K562 (cell line): ENCODE results near the gene LGALS16. TPM values are rescaled to one million over a fixed set of nuclear protein-coding genes. Genes with fewer than 3 reads are reported as not detected.

Experiments
- ATAC-seq: fragments of 200-7000 bp; cut with Tn5 transposase; 3 replicates; pipeline ENCODE4 v1.9.1; 2020; ENCODE audit warnings: moderate library complexity
- BruUV-seq: library from RNA; stranded (reverse); fragments of 400-500 nt; replicated peaks from 2 replicates; lab custom pipeline; 2021; lab: Mats Ljungman, UMichigan
- CTCF ChIA-PET: fragments of 300-600 bp; formaldehyde crosslinking; extraction: SDS; loops from one replicate; lab custom pipeline; 2021; ENCODE audit warnings: low intra/inter-chr PET ratio; lab: Yijun Ruan, JAX
- POLR2A ChIA-PET: fragments of 300-600, 350-650 bp; sonication (Branson Sonifier 250); formaldehyde crosslinking; extraction: SDS; loops from one replicate; lab custom pipeline; 2021; ENCODE audit warnings: antibody characterized with exemption, inconsistent platforms; lab: Yijun Ruan, JAX
- DNase-seq, 4 experiments: peaks; one replicate each; pipeline versions ENCODE4 v3.0.0 to v3.0.0-alpha.2; 2011 to 2018; ENCODE audit warnings: low spot score in 3 of 4, mixed read lengths in 3 of 4; ENCODE audit errors: extremely low read depth in 1 of 4
- FAIRE-seq: peaks from 2 replicates; lab custom pipeline; 2011; peaks lifted over from hg19 to GRCh38; lab: Jason Lieb, UNC
- H2AFZ ChIP-seq: 2 replicates; pipeline ENCODE4 v1.6.0; 2011; ENCODE audit warnings: low read depth, low read length, control low read depth, inconsistent platforms
- H3K27ac ChIP-seq: fragments of 200-600 bp; 3 replicates; pipeline ENCODE4 v1.8.0; 2011; ENCODE audit warnings: low read depth, mild to moderate bottlenecking, control low read depth, inconsistent platforms, low read length, moderate library complexity, mixed read lengths; ENCODE audit errors: extremely low read depth
- H3K27me3 ChIP-seq, 2 experiments: fragments of 300-600 bp in 1 of 2; 2 replicates in 1 of 2; 3 replicates in 1 of 2; pipeline versions ENCODE4 v1.6.0 to v1.8.0; 2011; ENCODE audit warnings: inconsistent platforms in 2 of 2, low read length in 2 of 2, mild to moderate bottlenecking in 1 of 2, mixed read lengths in 1 of 2, moderate library complexity in 1 of 2; ENCODE audit not compliant: control insufficient read depth in 2 of 2, insufficient read depth in 2 of 2
- H3K36me3 ChIP-seq: fragments of 300-600 bp; 3 replicates; pipeline ENCODE4 v1.8.0; 2011; ENCODE audit warnings: mild to moderate bottlenecking, low read length, inconsistent platforms; ENCODE audit not compliant: control insufficient read depth, insufficient read depth
- H3K4me1 ChIP-seq, 2 experiments: fragments of 200-600 bp in 1 of 2; replicated peaks in 1 of 2; 2 replicates in 1 of 2; 3 replicates in 1 of 2; pipeline versions ENCODE4 v1.5.1 to v1.8.0; 2011; ENCODE audit warnings: inconsistent platforms in 2 of 2, low read length in 2 of 2, mild to moderate bottlenecking in 1 of 2, mixed read lengths in 1 of 2, moderate library complexity in 1 of 2; ENCODE audit not compliant: control insufficient read depth in 2 of 2, insufficient read depth in 2 of 2
- H3K4me2 ChIP-seq: 2 replicates; pipeline ENCODE4 v1.6.1; 2011; ENCODE audit warnings: low read length, control low read depth, inconsistent platforms, mixed read lengths; ENCODE audit not compliant: insufficient read depth
- H3K4me3 ChIP-seq: fragments of 200-600 bp; sonication (generic), shearing (Covaris generic); 2 replicates; pipeline ENCODE4 v1.5.1; 2016; ENCODE audit warnings: control low read depth, inconsistent platforms
- H3K79me2 ChIP-seq: fragments of 200-600 bp; 3 replicates; pipeline ENCODE4 v1.8.0; 2011; ENCODE audit warnings: low read length, inconsistent platforms; ENCODE audit not compliant: control insufficient read depth, insufficient read depth
- H3K9ac ChIP-seq, 2 experiments: 2 replicates each; pipeline versions ENCODE4 v1.6.0 to v1.6.1; 2011; ENCODE audit warnings: low read depth in 2 of 2, low read length in 2 of 2, control low read depth in 1 of 2, inconsistent platforms in 1 of 2, mild to moderate bottlenecking in 1 of 2, mixed read lengths in 1 of 2; ENCODE audit not compliant: insufficient read depth in 1 of 2
- H3K9me1 ChIP-seq: one replicate; pipeline ENCODE4 v1.6.0; 2011; ENCODE audit warnings: inconsistent platforms, mild to moderate bottlenecking, low read length, moderate library complexity; ENCODE audit not compliant: control insufficient read depth, insufficient read depth
- H3K9me3 ChIP-seq: replicated peaks from 2 replicates; pipeline ENCODE4 v1.5.1; 2011; ENCODE audit warnings: low read depth, low read length, inconsistent platforms; ENCODE audit not compliant: control insufficient read depth, insufficient read depth
- H4K20me1 ChIP-seq: replicated peaks from 2 replicates; pipeline ENCODE4 v1.6.1; 2011; ENCODE audit warnings: low read length, inconsistent platforms, mixed read lengths; ENCODE audit not compliant: control insufficient read depth, insufficient read depth
- ARID1B ChIP-seq: fragments of 450-650 bp; IDR thresholded peaks from 2 replicates; pipeline ENCODE4 v1.6.1; 2016; ENCODE audit warnings: antibody characterized with exemption, mild to moderate bottlenecking, inconsistent platforms
- MAFF ChIP-seq: IDR thresholded peaks from 2 replicates; pipeline ENCODE4 v1.6.1; 2012; ENCODE audit warnings: low read length, improper control_type of control experiment
- MBD1 ChIP-seq: fragments of 250-450 bp; sonication (Bioruptor Pico); IDR thresholded peaks from 2 replicates; pipeline ENCODE4 v1.8.0; 2022; ENCODE audit warnings: inconsistent platforms
- SRSF1 ChIP-seq: fragments of 200-400 bp; formaldehyde crosslinking; IDR thresholded peaks from 2 replicates; pipeline ENCODE4 v1.6.1; 2017; ENCODE audit warnings: mild to moderate bottlenecking, low read depth, low read length, moderate library complexity
- SRSF3 ChIP-seq: fragments of 200-400 bp; formaldehyde crosslinking; IDR thresholded peaks from 2 replicates; pipeline ENCODE4 v1.6.1; 2016; ENCODE audit warnings: mild to moderate bottlenecking, low read length, moderate library complexity; ENCODE audit not compliant: insufficient read depth
- ZFX ChIP-seq: sonication (generic); formaldehyde crosslinking; IDR thresholded peaks from 2 replicates; pipeline ENCODE4 v1.8.0; 2022; ENCODE audit warnings: mild to moderate bottlenecking, missing genetic modification reagents, moderate library complexity
- ZNF140 ChIP-seq: fragments of 250-450 bp; sonication (Bioruptor Pico); IDR thresholded peaks from 2 replicates; pipeline ENCODE4 v1.8.0; 2021; ENCODE audit warnings: moderate library complexity, mild to moderate bottlenecking, inconsistent platforms
- ZNF668 ChIP-seq: fragments of 250-450 bp; sonication (Bioruptor Pico); IDR thresholded peaks from 2 replicates; pipeline ENCODE4 v1.8.0; 2022; ENCODE audit warnings: mild to moderate bottlenecking, inconsistent platforms
- WGBS: fragments of 100-300 bp; shearing (Covaris generic); methylation state at CpG from one replicate; pipeline ENCODE4 v1.1.6; 2016; ENCODE audit warnings: low coverage, mixed read lengths; ENCODE audit not compliant: insufficient coverage; ENCODE audit errors: missing lambda C conversion rate; 5-methylcytosine and 5-hydroxymethylcytosine counted together
- in situ Hi-C: fragments of 300-500 bp; cut with MboI; formaldehyde crosslinking; loops from 4 replicates; pipeline ENCODE4 v1.15.0; 2018; ENCODE audit warnings: inconsistent platforms, mixed read lengths
- intact Hi-C: fragments of 100-400 bp; cut with micrococcal nuclease; formaldehyde crosslinking; loops from 2 replicates; pipeline ENCODE4 v1.14.2; 2022
- polyA plus RNA-seq, 8 experiments: library from polyadenylated mRNA; depleted of rRNA in 4 of 8; stranded (reverse) in 5 of 8; unstranded in 3 of 8; fragments of >200 nt; fragmentation: Nextera tagmentation in 2 of 8; fragmentation: Illumina TruSeq in 1 of 8; extraction: Ambion mirVana in 2 of 8; extraction: Trizol in 1 of 8; gene quantifications; 2 replicates each; pipeline versions ENCODE4 v1.2.1 to v1.2.3, GENCODE V29; 2011 to 2014; ENCODE audit warnings: inconsistent platforms in 1 of 8, missing spikeins in 1 of 8
- total RNA-seq, 7 experiments: library from RNA; depleted of rRNA in 6 of 7; stranded (reverse); fragments of >200 nt in 6 of 7; fragmentation: Illumina TruSeq in 2 of 7; extraction: Trizol in 2 of 7; gene quantifications; 2 replicates each; pipeline versions ENCODE4 v1.2.1 to v1.2.3, GENCODE V29; 2011 to 2021; ENCODE audit warnings: low replicate concordance in 1 of 7

The LGALS16 gene
- total and polyA plus RNA-seq, 9 of the 15 experiments (the other 6 are each of a cell fraction or from before 2014, with no cell fraction given), result not detected

- CTCF ChIA-PET, result interaction anchor here (0.6 kb wide), 1 partner anchor 70 kb away, joined by 3 read pairs; no protein-coding TSS in a partner anchor
- TF ChIP-seq ZFX (no peak), MBD1 (CRISPR knock-in tag) (no peak), ARID1B (no peak), SRSF1 (no peak), SRSF3 (no peak), ZNF140 (CRISPR knock-in tag) (no peak), MAFF (no peak), ZNF668 (no peak)
- ATAC-seq, result no peak
Measured at GRCh38 chr19:39617745-39618144, 38.0 kb upstream of the LGALS16 start.

More at GRCh38 chr19:39617745-39618144, 38.0 kb upstream of the LGALS16 start:
- Histone ChIP-seq H3K27ac (no peak overlapping the region), H3K9me3 (no peaks in the 10 kb centered on the region), H2AFZ (no peak overlapping the region), H3K4me3 (no peak overlapping the region), H3K79me2 (no peaks in the 10 kb centered on the region), H3K27me3 (no peaks in the 10 kb centered on the region), H3K4me1 (no peaks in the 10 kb centered on the region), H3K36me3 (no peaks in the 10 kb centered on the region), H3K4me2 (no peak overlapping the region), H4K20me1 (no peaks in the 10 kb centered on the region), H3K9ac (no peak overlapping the region), H3K9me1 (no peaks in the 10 kb centered on the region)
- 8% methylated on average over 1 of the region's 1 CpG for WGBS
- BruUV-seq, result no TSS peak
- POLR2A ChIA-PET, result no interaction called here
- intact Hi-C loops, result no loop called here
- FAIRE-seq (no peak), DNase-seq (no peak)
- in situ Hi-C loops, result no loop called here
